HEK293T (cell line): ENCODE measurements around the gene TSR2.

Experiments used
- ARNT ChIP-seq: fragments of 450-650 bp; IDR thresholded peaks from 2 replicates; pipeline ENCODE4 v1.6.1; 2017; ENCODE audit warnings: mild to moderate bottlenecking
- BHLHE40 ChIP-seq: fragments of 450-650 bp; IDR thresholded peaks from 2 replicates; pipeline ENCODE4 v1.6.1; 2016; ENCODE audit warnings: mild to moderate bottlenecking, moderate library complexity, borderline replicate concordance
- FOXM1 ChIP-seq: fragments of 450-650 bp; IDR thresholded peaks from 2 replicates; pipeline ENCODE4 v1.6.1; 2017; ENCODE audit warnings: mild to moderate bottlenecking, borderline replicate concordance
- HDGF ChIP-seq: fragments of 450-650 bp; IDR thresholded peaks from 2 replicates; pipeline ENCODE4 v1.6.1; 2017; ENCODE audit warnings: antibody characterized with exemption, borderline replicate concordance
- LEF1 ChIP-seq: fragments of 450-650 bp; IDR thresholded peaks from 2 replicates; pipeline ENCODE4 v1.6.1; 2017; ENCODE audit warnings: mild to moderate bottlenecking, borderline replicate concordance
- PKNOX1 ChIP-seq: fragments of 450-650 bp; IDR thresholded peaks from 2 replicates; pipeline ENCODE4 v1.6.1; 2016
- SP1 ChIP-seq: fragments of 450-650 bp; IDR thresholded peaks from 2 replicates; pipeline ENCODE4 v1.6.1; 2017
- TARDBP ChIP-seq: fragments of 450-650 bp; IDR thresholded peaks from 2 replicates; pipeline ENCODE4 v1.6.1; 2016

- TF ChIP-seq BHLHE40: no peak
- TF ChIP-seq FOXM1: no peak
- no peak for TF ChIP-seq TARDBP
- no peak for TF ChIP-seq ARNT
- TF ChIP-seq PKNOX1: no peak
- TF ChIP-seq HDGF: no peak
- TF ChIP-seq SP1: no peak
- TF ChIP-seq LEF1: no peak
Measured at GRCh38 chrX:54413753-54414152, 26.5 kb upstream of the TSR2 start.
